Smooth muscle cell of the brain vasculature (primary cell): Measurements from ENCODE around the gene VANGL2.

Source experiments
- DNase-seq: peaks from one replicate; pipeline ENCODE4 v3.0.0-alpha.2; 2012; ENCODE audit warnings: low read depth, low spot score

Gene VANGL2

DNA sequence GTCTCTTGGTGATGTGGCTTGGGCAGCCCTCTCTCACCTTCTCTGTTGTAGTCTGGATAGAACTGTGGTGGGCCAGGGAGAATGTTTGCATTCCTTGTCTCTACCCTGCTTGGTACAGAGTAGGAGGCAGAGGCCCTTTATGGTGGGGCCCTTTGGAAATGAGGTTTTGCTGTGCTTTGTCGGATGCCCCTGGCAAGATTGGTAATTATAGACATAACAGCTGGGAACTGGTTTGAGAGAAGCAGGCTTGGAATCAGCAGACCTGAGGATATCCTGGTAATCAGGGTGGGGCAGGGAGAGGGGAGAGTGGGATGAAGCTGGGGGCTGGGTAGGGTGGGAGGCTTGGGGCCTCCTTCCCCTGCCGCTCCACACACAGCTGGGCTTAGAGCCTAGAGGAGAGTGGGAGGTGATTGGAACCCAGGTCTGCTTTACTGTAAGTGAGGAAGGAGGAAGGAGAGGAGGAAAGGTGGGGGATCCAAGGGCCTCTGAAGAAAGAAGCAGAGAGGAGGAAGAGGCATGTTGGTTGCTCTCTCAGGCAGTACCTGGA lies 5.0 kb downstream of the VANGL2 start:
- DNase-seq, result no peak

DNA sequence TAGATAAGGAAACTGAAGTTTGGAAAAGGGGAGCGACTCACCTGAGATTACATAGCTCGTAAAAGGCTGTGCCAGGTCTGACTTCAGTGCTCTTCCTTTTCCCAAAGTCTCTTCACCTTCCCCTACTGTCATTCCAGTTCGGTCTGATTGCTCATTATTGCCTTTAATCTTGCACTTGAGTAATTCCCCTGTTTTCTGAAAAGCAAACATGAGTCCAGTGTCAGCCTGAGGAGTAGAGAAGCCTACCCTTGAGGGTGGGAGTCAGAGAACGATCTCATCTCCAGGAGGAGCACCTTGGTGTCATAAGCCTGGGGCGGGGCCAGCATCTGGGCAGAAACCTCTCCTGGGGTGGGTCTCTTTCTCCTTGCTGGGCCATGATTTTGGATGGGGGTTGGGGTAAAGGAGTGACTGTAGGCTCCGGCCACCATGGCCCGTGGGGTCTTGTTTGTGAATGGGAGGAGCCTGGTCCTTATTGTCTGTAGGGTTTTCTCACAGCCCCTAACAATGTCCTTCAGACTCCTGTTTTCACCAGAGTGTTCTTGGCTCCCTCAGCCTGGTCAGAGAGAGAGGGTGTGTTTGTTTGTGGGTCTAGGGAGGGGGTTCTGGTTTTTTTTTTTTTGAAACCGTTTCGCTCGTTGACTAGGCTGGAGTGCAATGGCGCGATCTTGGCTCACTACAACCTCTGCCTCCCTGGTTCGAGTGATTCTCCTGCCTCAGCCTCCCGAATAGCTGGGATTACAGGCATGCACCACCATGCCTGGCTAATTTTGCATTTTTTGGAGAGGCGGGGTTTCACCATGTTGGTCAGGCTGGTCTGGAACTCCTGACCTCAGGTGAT lies 6.0 kb downstream of the VANGL2 start:
- DNase-seq, result no peak

- DNase-seq, result no peak
Measured at GRCh38 chr1:160407839-160408801, 7.8 kb downstream of the VANGL2 start.

- no peak for DNase-seq
Measured at GRCh38 chr1:160408864-160409263, 8.5 kb downstream of the VANGL2 start.

- no peak for DNase-seq
Measured at GRCh38 chr1:160409486-160409885, 9.1 kb downstream of the VANGL2 start.

GRCh38 chr1:160410406-160411005 lies 10.1 kb downstream of the VANGL2 start:
- no peak for DNase-seq

GRCh38 chr1:160411271-160412027 lies 11.1 kb downstream of the VANGL2 start:
- no peak for DNase-seq

- DNase-seq, result no peak
Measured at GRCh38 chr1:160412028-160412362, 11.6 kb downstream of the VANGL2 start.

GRCh38 chr1:160413716-160414115 lies 13.4 kb downstream of the VANGL2 start:
- DNase-seq, result no peak

GRCh38 chr1:160414881-160415280 lies 14.5 kb downstream of the VANGL2 start:
- DNase-seq, result no peak

- no peak for DNase-seq
Measured at GRCh38 chr1:160415696-160416290, 15.4 kb downstream of the VANGL2 start.

GRCh38 chr1:160416369-160416768 lies 16.0 kb downstream of the VANGL2 start:
- DNase-seq, result no peak

DNA sequence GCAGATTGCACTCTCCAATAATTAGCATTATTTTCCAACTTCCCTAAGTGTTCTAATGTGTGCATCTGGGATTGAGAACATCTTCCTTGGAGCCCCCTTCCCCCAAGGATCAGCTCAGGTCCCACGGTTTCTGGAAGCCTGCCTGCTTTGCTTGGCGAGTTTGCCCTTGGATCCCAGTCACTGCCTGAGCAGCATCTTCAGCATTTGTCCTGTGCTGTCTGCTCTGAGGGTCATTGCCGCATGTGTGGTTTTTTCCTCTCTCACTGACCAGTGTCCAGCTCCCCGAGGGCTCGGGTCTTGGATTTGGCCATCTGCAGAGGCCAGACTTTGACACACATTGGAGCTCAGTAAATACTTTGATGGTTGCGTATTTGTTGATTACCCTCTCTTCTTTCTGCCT lies 18.1 kb downstream of the VANGL2 start:
- no peak for DNase-seq

DNA sequence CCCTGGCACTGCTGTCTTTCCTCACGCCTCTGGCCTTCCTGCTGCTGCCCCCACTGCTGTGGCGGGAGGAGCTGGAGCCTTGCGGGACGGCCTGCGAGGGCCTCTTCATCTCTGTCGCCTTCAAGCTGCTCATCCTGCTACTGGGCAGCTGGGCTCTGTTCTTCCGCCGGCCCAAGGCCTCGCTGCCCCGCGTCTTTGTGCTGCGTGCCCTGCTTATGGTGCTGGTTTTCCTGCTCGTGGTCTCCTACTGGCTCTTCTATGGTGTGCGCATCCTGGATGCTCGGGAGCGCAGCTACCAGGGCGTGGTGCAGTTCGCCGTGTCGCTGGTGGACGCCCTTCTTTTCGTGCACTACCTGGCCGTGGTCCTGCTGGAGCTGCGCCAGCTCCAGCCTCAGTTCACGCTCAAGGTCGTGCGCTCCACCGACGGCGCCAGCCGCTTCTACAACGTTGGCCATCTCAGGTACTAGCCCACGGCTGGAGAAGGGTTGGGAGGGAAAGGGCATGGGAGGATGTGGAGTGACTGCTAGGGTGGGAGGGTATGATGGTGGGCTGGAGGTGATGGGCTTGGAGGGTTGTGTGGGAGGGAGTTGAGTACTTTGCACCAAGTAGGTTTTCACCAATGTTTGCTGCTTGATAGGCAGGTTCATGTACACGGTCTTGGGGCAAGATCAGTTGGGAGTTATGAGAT lies 18.9 kb downstream of the VANGL2 start:
- no peak for DNase-seq

DNA sequence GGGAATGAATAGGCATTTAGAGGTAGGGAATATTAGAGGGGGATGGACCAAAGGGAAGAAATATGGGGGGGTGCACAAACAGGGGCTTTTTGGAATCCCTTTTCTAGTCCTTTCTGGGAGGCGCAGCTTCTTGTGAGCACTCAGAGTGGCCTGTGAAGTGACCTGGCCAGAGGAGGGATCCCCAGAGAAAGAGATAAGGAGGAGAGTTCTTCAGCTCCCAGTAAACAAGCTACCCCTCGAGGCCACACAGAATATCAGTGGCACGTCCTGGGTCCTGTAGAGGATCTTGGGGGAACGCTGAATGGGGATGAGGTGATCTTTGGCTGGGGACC lies 19.4 kb downstream of the VANGL2 start:
- DNase-seq, result no peak

- no peak for DNase-seq
Measured at GRCh38 chr1:160420881-160421842, 20.8 kb downstream of the VANGL2 start.

DNA sequence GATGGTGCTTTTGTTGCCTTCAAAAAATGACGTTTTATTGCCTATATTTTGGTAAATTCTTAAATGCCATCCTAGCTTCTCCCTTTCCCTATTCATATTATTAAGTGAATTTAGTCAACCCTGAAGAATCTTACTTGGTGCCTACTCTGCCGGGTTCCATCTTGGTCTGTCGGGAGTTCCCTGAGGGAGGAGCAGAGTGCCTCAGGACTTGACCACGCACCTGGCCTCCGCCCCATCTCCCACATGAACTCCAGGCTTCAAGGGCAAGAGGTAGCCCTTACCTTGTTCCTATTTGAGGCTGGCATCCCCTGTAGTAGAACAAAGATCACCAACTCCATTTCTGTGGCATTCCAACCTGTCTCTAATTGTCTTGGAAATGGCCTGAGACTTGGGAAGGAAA lies 21.5 kb downstream of the VANGL2 start:
- no peak for DNase-seq

- DNase-seq, result no peak
Measured at GRCh38 chr1:160423966-160424365, 23.6 kb downstream of the VANGL2 start.

DNA sequence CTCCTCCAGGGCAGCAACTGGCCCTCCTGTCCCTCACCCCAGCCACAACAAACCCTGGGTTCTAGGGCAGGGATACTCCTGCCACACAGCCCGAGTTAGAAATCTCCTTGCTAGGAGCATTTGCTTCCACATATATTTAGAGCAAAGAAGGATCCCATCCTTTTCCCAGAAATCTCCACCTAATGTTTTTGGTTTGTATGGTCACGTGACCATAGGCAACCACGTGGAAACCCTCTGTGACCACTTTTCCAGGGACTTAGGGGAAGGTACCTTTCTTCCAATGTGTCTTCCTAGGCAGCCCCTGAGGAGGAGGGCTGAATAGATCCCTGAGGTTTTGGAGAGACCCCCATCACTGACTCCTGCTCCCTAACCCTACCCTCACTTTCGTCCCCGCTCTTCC lies 25.5 kb downstream of the VANGL2 start:
- no peak for DNase-seq
